HCT116 (cell line): Measurements from ENCODE around the gene HSF4. TPM values are rescaled to one million over a fixed set of nuclear protein-coding genes. Genes with fewer than 3 reads are reported as not detected.

Experiments
- ATAC-seq: fragments of 200-7000 bp; cut with Tn5 transposase; 2 replicates; pipeline ENCODE4 v1.9.1; 2020; ENCODE audit warnings: mild to moderate bottlenecking, moderate library complexity
- BruUV-seq: library from RNA; stranded (reverse); fragments of 400-500 nt; replicated peaks from 2 replicates; lab custom pipeline; 2021; lab: Mats Ljungman, UMichigan
- CTCF ChIA-PET: fragments of 300-600 bp; sonication (Branson Sonifier 250); formaldehyde crosslinking; loops from one replicate; lab custom pipeline; 2021; ENCODE audit warnings: antibody characterized with exemption; lab: Charles Lee
- POLR2A ChIA-PET: fragments of 300-600, 350-600 bp; sonication (Branson Sonifier 250); formaldehyde crosslinking; loops from one replicate; lab custom pipeline; 2021; ENCODE audit warnings: antibody characterized with exemption; lab: Charles Lee
- RAD21 ChIA-PET, 2 experiments: fragments of 300-600 bp; sonication (Branson Sonifier 250); formaldehyde crosslinking; loops; one replicate each; lab custom pipeline; 2023; ENCODE audit warnings: low total read pairs in 2 of 2; ENCODE audit not compliant: uncharacterized antibody in 2 of 2, unreplicated experiment in 2 of 2, low non-redundant PET in 1 of 2; lab: Charles Lee
- DNase-seq: peaks from one replicate; pipeline ENCODE4 v3.0.0-alpha.2; 2010; ENCODE audit warnings: low read depth, low spot score
- H2AFZ ChIP-seq: fragments of 200-600 bp; shearing (Covaris generic), sonication (generic); 2 replicates; pipeline ENCODE4 v1.6.1; 2017; ENCODE audit warnings: low read depth, mixed run types, mixed read lengths, antibody characterized with exemption, low read length; ENCODE audit not compliant: poor library complexity, severe bottlenecking
- H3K27ac ChIP-seq: 2 replicates; pipeline ENCODE4 v1.5.1; 2012; ENCODE audit warnings: low read depth, low read length
- H3K27me3 ChIP-seq: fragments of 200-600 bp; sonication (generic); 2 replicates; pipeline ENCODE4 v1.6.1; 2016; ENCODE audit warnings: mixed run types, low read length, mixed read lengths; ENCODE audit not compliant: insufficient read depth
- H3K36me3 ChIP-seq, 2 experiments: fragments of 200-500 bp in 1 of 2; fragments of 200-600 bp in 1 of 2; sonication (Bioruptor generic) in 1 of 2; sonication (generic) in 1 of 2; 2 replicates each; pipeline versions ENCODE4 v1.5.1 to v1.6.1; 2014 to 2016; ENCODE audit warnings: low read length in 2 of 2, inconsistent platforms in 1 of 2, mixed read lengths in 1 of 2, mixed run types in 1 of 2; ENCODE audit not compliant: insufficient read depth in 2 of 2, control insufficient read depth in 1 of 2
- H3K4me1 ChIP-seq, 2 experiments: fragments of 200-600 bp in 1 of 2; sonication (generic) in 1 of 2; 2 replicates each; pipeline versions ENCODE4 v1.5.1 to v1.6.1; 2012 to 2017; ENCODE audit warnings: low read length in 2 of 2, inconsistent platforms in 1 of 2, mild to moderate bottlenecking in 1 of 2, mixed read lengths in 1 of 2, mixed run types in 1 of 2, moderate library complexity in 1 of 2; ENCODE audit not compliant: insufficient read depth in 2 of 2, control insufficient read depth in 1 of 2
- H3K4me2 ChIP-seq: fragments of 200-600 bp; sonication (generic); 2 replicates; pipeline ENCODE4 v1.6.1; 2017; ENCODE audit warnings: mixed run types, low read length, mixed read lengths
- H3K4me3 ChIP-seq, 2 experiments: fragments of 200-600 bp in 1 of 2; sonication (generic) in 1 of 2; replicated peaks in 1 of 2; 2 replicates each; pipeline ENCODE4 v1.5.1; 2011 to 2016; ENCODE audit warnings: low read length in 2 of 2, control low read depth in 1 of 2, low read depth in 1 of 2, mild to moderate bottlenecking in 1 of 2, mixed read lengths in 1 of 2, mixed run types in 1 of 2
- H3K79me2 ChIP-seq: fragments of 200-600 bp; sonication (generic); 2 replicates; pipeline ENCODE4 v1.6.1; 2017; ENCODE audit warnings: mild to moderate bottlenecking, mixed run types, low read length, moderate library complexity, mixed read lengths; ENCODE audit not compliant: insufficient read depth
- H3K9ac ChIP-seq: fragments of 200-600 bp; sonication (generic); 2 replicates; pipeline ENCODE4 v1.6.1; 2016; ENCODE audit warnings: low read length, mixed read lengths
- H3K9me2 ChIP-seq: fragments of 200-600 bp; sonication (generic), shearing (Covaris generic); 2 replicates; pipeline ENCODE4 v1.6.1; 2017; ENCODE audit warnings: mixed run types, mild to moderate bottlenecking, moderate library complexity; ENCODE audit not compliant: insufficient read depth
- H3K9me3 ChIP-seq, 2 experiments: fragments of 200-500 bp in 1 of 2; fragments of 200-600 bp in 1 of 2; sonication (Bioruptor generic) in 1 of 2; sonication (generic) in 1 of 2; 2 replicates each; pipeline ENCODE4 v1.6.1; 2014 to 2017; ENCODE audit warnings: low read length in 2 of 2, mixed read lengths in 2 of 2, inconsistent platforms in 1 of 2, low read depth in 1 of 2, mild to moderate bottlenecking in 1 of 2, mixed run types in 1 of 2, moderate library complexity in 1 of 2; ENCODE audit not compliant: control insufficient read depth in 1 of 2, insufficient read depth in 1 of 2
- H4K20me1 ChIP-seq: fragments of 200-600 bp; sonication (generic), shearing (Covaris generic); 2 replicates; pipeline ENCODE4 v1.6.1; 2017; ENCODE audit warnings: mixed run types, mild to moderate bottlenecking, moderate library complexity; ENCODE audit not compliant: insufficient read depth
- JUND ChIP-seq: IDR thresholded peaks from 2 replicates; pipeline ENCODE4 v1.6.1; 2012
- POLR2A ChIP-seq: IDR thresholded peaks from 2 replicates; pipeline ENCODE4 v1.7.0; 2011; ENCODE audit warnings: borderline replicate concordance; ENCODE audit not compliant: insufficient read depth, insufficient read length; ENCODE audit errors: extremely low read depth
- POLR2AphosphoS5 ChIP-seq: IDR thresholded peaks from 2 replicates; pipeline ENCODE4 v1.6.1; 2011; ENCODE audit warnings: mild to moderate bottlenecking, low read depth, low read length, moderate library complexity
- YY1 ChIP-seq: IDR thresholded peaks from 2 replicates; pipeline ENCODE4 v1.6.1; 2011; ENCODE audit warnings: low read length, low read depth, moderate library complexity, mild to moderate bottlenecking; ENCODE audit not compliant: insufficient replicate concordance; ENCODE audit errors: extremely low read depth
- ZFX ChIP-seq: fragments of 450-650 bp; IDR thresholded peaks from 2 replicates; pipeline ENCODE4 v1.6.1; 2017
- ZNF274 ChIP-seq: fragments of 200-500 bp; sonication (Bioruptor generic); IDR thresholded peaks from 2 replicates; pipeline ENCODE4 v1.6.1; 2014; ENCODE audit warnings: mild to moderate bottlenecking, low read depth, low read length, inconsistent platforms
- intact Hi-C: fragments of 100-400 bp; cut with micrococcal nuclease; formaldehyde crosslinking; loops from 2 replicates; pipeline ENCODE4 v1.10.0; 2022
- total RNA-seq: library from RNA; stranded (reverse); gene quantifications from one replicate; pipeline ENCODE4 v1.2.1, GENCODE V29; 2021; ENCODE audit not compliant: unreplicated experiment
- TF ChIP-seq, protein P1 (sequence below): IDR thresholded peaks from 2 replicates; pipeline ENCODE4 v1.6.1; 2011; ENCODE audit warnings: mild to moderate bottlenecking, low read length, moderate library complexity; ENCODE audit not compliant: insufficient replicate concordance; ENCODE audit errors: extremely low read depth
- TF ChIP-seq, protein P2 (sequence below), 3 experiments: fragments of 200-600 bp in 1 of 3; sonication (generic) in 1 of 3; IDR thresholded peaks in 2 of 3; conservative IDR thresholded peaks in 1 of 3; 2 replicates each; pipeline ENCODE4 v1.5.1; 2012 to 2017; ENCODE audit warnings: low read depth in 2 of 3, low read length in 2 of 3, antibody characterized with exemption in 1 of 3, borderline replicate concordance in 1 of 3, control low read depth in 1 of 3, mild to moderate bottlenecking in 1 of 3, mixed read lengths in 1 of 3, mixed run types in 1 of 3, moderate library complexity in 1 of 3; ENCODE audit not compliant: insufficient read depth in 1 of 3

The HSF4 gene
- total RNA-seq, 1 experiment from 2014 or later, result 46.6 TPM

- Histone ChIP-seq H2AFZ (no peak overlapping the region), H3K36me3 (0 out of 4 replicates have a peak, but pooled peaks cover 0 to 6% of the 10 kb centered on the region in 2 experiments), H3K4me3 (peak overlapping the region; percentile 46 to 67), H4K20me1 (no peaks in the 10 kb centered on the region), H3K4me2 (peak overlapping the region; percentile 93), H3K9me2 (no peaks in the 10 kb centered on the region), H3K27me3 (no peaks in the 10 kb centered on the region), H3K9me3 (no peaks in the 10 kb centered on the region), H3K79me2 (peaks cover 9% of the 10 kb centered on the region), H3K27ac (peak overlapping the region; percentile 95)
- peak; percentile 79 for ATAC-seq
- intact Hi-C loops, result no loop called here
- ChIA-PET POLR2A (interaction anchor here (0.6 to 1.4 kb wide), 6 partner anchors 8 to 275 kb away, joined by 3 to 5 read pairs (median 3); partner anchors contain the start of genes FHOD1 and NOL3), RAD21 (interaction anchor here in 1 of 2 experiments (0.6 kb wide), 1 partner anchor 208 kb away, joined by 3 read pairs; no protein-coding TSS in a partner anchor), CTCF (interaction anchor here (0.7 to 3.4 kb wide), 7 partner anchors 8 to 235 kb away, joined by 3 to 14 read pairs (median 5); partner anchors contain the start of genes ELMO3 and NOL3)
- no TSS peak for BruUV-seq
- peak; percentile 93 for DNase-seq
- TF ChIP-seq POLR2A, result peak; percentile 82
- TF ChIP-seq POLR2AphosphoS5, result peak; percentile 95
- peak; percentile 50 for TF ChIP-seq YY1
- TF ChIP-seq ZFX, result peak; percentile 56; the same call in 1 of the 2 replicates
- TF ChIP-seq, protein P1, sequence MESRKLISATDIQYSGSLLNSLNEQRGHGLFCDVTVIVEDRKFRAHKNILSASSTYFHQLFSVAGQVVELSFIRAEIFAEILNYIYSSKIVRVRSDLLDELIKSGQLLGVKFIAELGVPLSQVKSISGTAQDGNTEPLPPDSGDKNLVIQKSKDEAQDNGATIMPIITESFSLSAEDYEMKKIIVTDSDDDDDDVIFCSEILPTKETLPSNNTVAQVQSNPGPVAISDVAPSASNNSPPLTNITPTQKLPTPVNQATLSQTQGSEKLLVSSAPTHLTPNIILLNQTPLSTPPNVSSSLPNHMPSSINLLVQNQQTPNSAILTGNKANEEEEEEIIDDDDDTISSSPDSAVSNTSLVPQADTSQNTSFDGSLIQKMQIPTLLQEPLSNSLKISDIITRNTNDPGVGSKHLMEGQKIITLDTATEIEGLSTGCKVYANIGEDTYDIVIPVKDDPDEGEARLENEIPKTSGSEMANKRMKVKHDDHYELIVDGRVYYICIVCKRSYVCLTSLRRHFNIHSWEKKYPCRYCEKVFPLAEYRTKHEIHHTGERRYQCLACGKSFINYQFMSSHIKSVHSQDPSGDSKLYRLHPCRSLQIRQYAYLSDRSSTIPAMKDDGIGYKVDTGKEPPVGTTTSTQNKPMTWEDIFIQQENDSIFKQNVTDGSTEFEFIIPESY, result peak; percentile 43
- no peak for TF ChIP-seq JUND
- no peak for TF ChIP-seq ZNF274
- TF ChIP-seq, protein P2, sequence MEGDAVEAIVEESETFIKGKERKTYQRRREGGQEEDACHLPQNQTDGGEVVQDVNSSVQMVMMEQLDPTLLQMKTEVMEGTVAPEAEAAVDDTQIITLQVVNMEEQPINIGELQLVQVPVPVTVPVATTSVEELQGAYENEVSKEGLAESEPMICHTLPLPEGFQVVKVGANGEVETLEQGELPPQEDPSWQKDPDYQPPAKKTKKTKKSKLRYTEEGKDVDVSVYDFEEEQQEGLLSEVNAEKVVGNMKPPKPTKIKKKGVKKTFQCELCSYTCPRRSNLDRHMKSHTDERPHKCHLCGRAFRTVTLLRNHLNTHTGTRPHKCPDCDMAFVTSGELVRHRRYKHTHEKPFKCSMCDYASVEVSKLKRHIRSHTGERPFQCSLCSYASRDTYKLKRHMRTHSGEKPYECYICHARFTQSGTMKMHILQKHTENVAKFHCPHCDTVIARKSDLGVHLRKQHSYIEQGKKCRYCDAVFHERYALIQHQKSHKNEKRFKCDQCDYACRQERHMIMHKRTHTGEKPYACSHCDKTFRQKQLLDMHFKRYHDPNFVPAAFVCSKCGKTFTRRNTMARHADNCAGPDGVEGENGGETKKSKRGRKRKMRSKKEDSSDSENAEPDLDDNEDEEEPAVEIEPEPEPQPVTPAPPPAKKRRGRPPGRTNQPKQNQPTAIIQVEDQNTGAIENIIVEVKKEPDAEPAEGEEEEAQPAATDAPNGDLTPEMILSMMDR (IDR thresholded peaks at IDR 0.05 in 2 of 3, conservative IDR thresholded peaks at IDR 0.05 in 1 of 3; ENCODE audit: borderline replicate concordance in 1 of 3, insufficient read depth in 1 of 3, low read depth in 2 of 3, low read length in 2 of 3), result 0 out of 6 replicates have a peak, but pooled peaks of 1 of the 3 experiments have one; percentile 6
- TF ChIP-seq, all 23 proteins: peak for 6
- peak overlapping the region; percentile 77 for H3K9ac ChIP-seq
- H3K4me1 ChIP-seq, result peaks cover 48 to 78% of the 10 kb centered on the region in 2 experiments
Measured at GRCh38 chr16:67177743-67178699, 13.5 kb downstream of the HSF4 start.
